Heart left ventricle (tissue), 16 donors: ENCODE results near the gene MARVELD3. TPM values are rescaled to one million over a fixed set of nuclear protein-coding genes. Genes with fewer than 3 reads are reported as not detected.
"Not testable (repeated sequence)": the region's sequence is repeated elsewhere in the genome, so short reads cannot be mapped to it uniquely, and the experiment has no call there.

Experiments
- ATAC-seq, 4 donors: fragments of 200-7000 bp; cut with Tn5 transposase; one replicate each; pipeline ENCODE4 v1.9.1; 2020 to 2022; ENCODE audit warnings: moderate library complexity in 4 of 4, mild to moderate bottlenecking in 3 of 4, moderate number of reproducible peaks in 1 of 4
- DNase-seq, 5 donors: peaks; one replicate each; pipeline ENCODE4 v3.0.0-alpha.2; 2020
- H3K27ac ChIP-seq, 12 donors: fragments of 200-600 bp; sonication (generic) in 4 of 12; one replicate each; pipeline versions ENCODE4 v1.5.0 to v1.8.0; 2016 to 2022; ENCODE audit warnings: mild to moderate bottlenecking in 2 of 12
- H3K27me3 ChIP-seq, 9 donors: fragments of 200-600 bp; sonication (generic) in 2 of 9; one replicate each; pipeline versions ENCODE4 v1.5.1 to v1.8.0; 2016 to 2022; ENCODE audit warnings: mild to moderate bottlenecking in 3 of 9
- H3K36me3 ChIP-seq, 9 donors: fragments of 200-600 bp; sonication (generic) in 2 of 9; one replicate each; pipeline versions ENCODE4 v1.5.0 to v1.8.0; 2018 to 2022; ENCODE audit warnings: mild to moderate bottlenecking in 2 of 9
- H3K4me1 ChIP-seq, 12 donors: fragments of 200-600 bp; sonication (generic) in 4 of 12; one replicate each; pipeline versions ENCODE4 v1.5.0 to v1.8.0; 2016 to 2022; ENCODE audit warnings: mild to moderate bottlenecking in 3 of 12
- H3K4me3 ChIP-seq, 12 donors: fragments of 200-600 bp; sonication (generic) in 4 of 12; one replicate each; pipeline versions ENCODE4 v1.5.0 to v1.8.0; 2017 to 2022; ENCODE audit warnings: mild to moderate bottlenecking in 9 of 12, moderate library complexity in 4 of 12
- H3K9me3 ChIP-seq, 12 donors: fragments of 200-600 bp; sonication (generic) in 4 of 12; one replicate each; pipeline versions ENCODE4 v1.5.0 to v1.8.0; 2016 to 2022; ENCODE audit warnings: mild to moderate bottlenecking in 1 of 12
- CTCF ChIP-seq, 12 donors: fragments of 200-600 bp; sonication (generic) in 4 of 12; IDR thresholded peaks; one replicate each; pipeline versions ENCODE4 v1.5.0 to v1.8.0; 2018 to 2022; ENCODE audit warnings: antibody characterized with exemption in 12 of 12, mild to moderate bottlenecking in 5 of 12
- POLR2A ChIP-seq, 2 donors: fragments of 450-650 bp; IDR thresholded peaks; one replicate each; pipeline ENCODE4 v1.6.1; 2017; ENCODE audit warnings: antibody characterized with exemption in 2 of 2, mild to moderate bottlenecking in 2 of 2, moderate library complexity in 2 of 2
- WGBS, 4 donors: extraction: QIAGEN DNeasy Blood & Tissue Kit in 2 of 4; methylation state at CpG; one replicate each; pipeline versions ENCODE4 v1.1.5 to v1.1.7; 2013 to 2018; 5-methylcytosine and 5-hydroxymethylcytosine counted together
- intact Hi-C, 10 donors: fragments of 100-400 bp; cut with DNase I; formaldehyde crosslinking; loops; one replicate each; pipeline versions ENCODE4 v1.11.1 to v1.14.2; 2022
- polyA plus RNA-seq, 2 donors: library from polyadenylated mRNA; stranded (reverse); fragments of 200-250 nt; gene quantifications; one replicate each; pipeline ENCODE4 v1.2.3, GENCODE V29; 2013
- total RNA-seq, 9 donors: library from RNA; depleted of rRNA in 2 of 9; stranded (reverse); fragments of >200 nt in 2 of 9; fragmentation: NEBNext Ultra II Directional in 3 of 9; extraction: Animal tissue kit (Norgen Biotek cat#: 25700) in 3 of 9; gene quantifications; one replicate each; pipeline versions ENCODE4 v1.1.0 to v1.2.4, GENCODE V29; 2016 to 2023
- donor health status: ischemic (EF 13 %, LVEDD 7.1; RV severe dilation, severe dysfunction).
- donor health status: healthy with polysubstance abuse.
- donor health status: DM: no; HTN: yes; CAD: no.
- donor health status: DM: no; HTN: no; CAD: no.
- donor health status: ischemic (EF 25% LVEDD 6.9; RV normal size, moderate dysfunction).
- donor health status: ischemic (EF 25% LVEDD 5.7; RV mildly dilated, moderate dysfunction).
- donor health status: healthy.
- donor health status: DM: yes; HTN: yes; CAD: no.
- donor health status: ischemic (EF 35%, LVEDD 5.7; RV mildly dilated, moderate dysfunction).
- donor health status: nonischemic (EF 11% LVEDD 7.7; RV severe dilation, severe dysfunction).
- donor health status: DM: yes; HTN: yes; CAD: no.
- donor health status: PGD.
- donor health status: ischemic (EF 29% LVEDD 5.4; RV normal size, mild dysfunction).
- donor health status: nonischemic (EF 23%, LVEDD 6.1; RV moderate dilation, normal function).

The MARVELD3 gene
- total and polyA plus RNA-seq, 11 donors, result 0.14 TPM; not detected in 10

GRCh38 chr16:71593048-71593999 lies 32.7 kb upstream of the MARVELD3 start:
- ATAC-seq (no peak), DNase-seq (no peak)
- no peaks in the 10 kb centered on the region for H3K4me1 ChIP-seq
- no peak overlapping the region for H3K27ac ChIP-seq
- no peaks in the 10 kb centered on the region for H3K36me3 ChIP-seq
- 71 to 80% (median 75%) methylated on average over 3 of the region's 3 CpGs for WGBS, 4 donors
- intact Hi-C loops, result no loop called here
- TF ChIP-seq CTCF (IDR thresholded peaks at IDR 0.05) (no peak), POLR2A (IDR thresholded peaks at IDR 0.05) (no peak)
- peaks cover 0 to 10% (median 0%) of the 10 kb centered on the region in 9 donors for H3K27me3 ChIP-seq
- H3K4me3 ChIP-seq, result no peak overlapping the region
- H3K9me3 ChIP-seq, result peaks cover 0 to 3% (median 0%) of the 10 kb centered on the region in 12 donors

- Histone ChIP-seq H3K4me3 (no peak overlapping the region), H3K27ac (no peak overlapping the region), H3K36me3 (no peaks in the 10 kb centered on the region), H3K4me1 (no peaks in the 10 kb centered on the region), H3K27me3 (peaks cover 0 to 10% (median 0%) of the 10 kb centered on the region in 9 donors), H3K9me3 (peaks cover 0 to 4% (median 0%) of the 10 kb centered on the region in 12 donors)
- intact Hi-C loops, result no loop called here
- TF ChIP-seq CTCF (IDR thresholded peaks at IDR 0.05) (no peak), POLR2A (IDR thresholded peaks at IDR 0.05) (no peak)
- 79 to 85% (median 83%) methylated on average over 5 of the region's 5 CpGs for WGBS, 4 donors
- ATAC-seq (no peak), DNase-seq (no peak)
Observed at GRCh38 chr16:71594000-71594646, 31.9 kb upstream of the MARVELD3 start.

GRCh38 chr16:71595340-71595826 lies 30.6 kb upstream of the MARVELD3 start:
- WGBS, 4 donors, result 83 to 91% (median 85%) methylated on average over 6 to 7 of the region's 7 CpGs
- DNase-seq, result not testable (repeated sequence)

GRCh38 chr16:71598426-71598825 lies 27.6 kb upstream of the MARVELD3 start:
- H3K4me1 ChIP-seq, H3K27ac ChIP-seq, H3K4me3 ChIP-seq, ATAC-seq, H3K36me3 ChIP-seq, H3K9me3 ChIP-seq, intact Hi-C loops, DNase-seq: not testable (repeated sequence)
- 52 to 60% (median 59%) methylated on average over 2 of the region's 2 CpGs for WGBS, 4 donors
- peaks cover 0 to 10% (median 0%) of the 10 kb centered on the region in 9 donors for H3K27me3 ChIP-seq

More at GRCh38 chr16:71595340-71595826, 30.6 kb upstream of the MARVELD3 start:
- H3K4me3 ChIP-seq, ATAC-seq, H3K27ac ChIP-seq, H3K36me3 ChIP-seq, H3K9me3 ChIP-seq, H3K4me1 ChIP-seq, intact Hi-C loops: not testable (repeated sequence)
- H3K27me3 ChIP-seq, result peaks cover 0 to 10% (median 0%) of the 10 kb centered on the region in 9 donors

GRCh38 chr16:71600822-71601221 lies 25.2 kb upstream of the MARVELD3 start:
- DNase-seq (no peak), ATAC-seq (no peak)
- Histone ChIP-seq H3K36me3 (no peaks in the 10 kb centered on the region), H3K9me3 (peaks cover 0 to 4% (median 0%) of the 10 kb centered on the region in 12 donors), H3K27ac (no peak overlapping the region), H3K27me3 (no peaks in the 10 kb centered on the region), H3K4me1 (no peaks in the 10 kb centered on the region), H3K4me3 (no peak overlapping the region)
- 72 to 81% (median 77%) methylated on average over 8 of the region's 8 CpGs for WGBS, 4 donors
- intact Hi-C loops, result no loop called here
- TF ChIP-seq POLR2A (IDR thresholded peaks at IDR 0.05) (no peak), CTCF (IDR thresholded peaks at IDR 0.05) (no peak)
